Measurements from ENCODE around the gene RNPS1.
A peak's percentile ranks its signal among the peaks of the same experiment; 100 is the strongest.

The RNPS1 gene

GRCh38 chr16:2267913-2268666 lies at the start of gene RNPS1:
Gene RNPS1, minus strand, starts transcription at chr16:2268126. Its CDS starts 3,483 bp downstream, at chr16:2264643.
- Histone ChIP-seq H3K36me3 (replicated peaks) (peaks cover 10% of the 10 kb centered on the region), H3K27me3 (replicated peaks) (no peaks in the 10 kb centered on the region), H3K4me3 (ENCODE audit: low read depth, low read length) (peak within 1 kb of the TSS; percentile 92), H3K27ac (peak within 1 kb of the TSS; percentile 93)
- in situ Hi-C loops (cut with HindIII; ENCODE audit: low pct_ligation_motif_present, low sequenced_read_pairs) = no loop called here
- no peak for TF ChIP-seq CTCF (IDR thresholded peaks at IDR 0.05; ENCODE audit: low read depth, low read length, missing control alignments)
- DNase-seq = peak; percentile 90

- in situ Hi-C loops (cut with HindIII; ENCODE audit: low pct_ligation_motif_present, low sequenced_read_pairs) = no loop called here
- Histone ChIP-seq H3K36me3 (replicated peaks) (no peaks in the 10 kb centered on the region), H3K4me3 (ENCODE audit: low read depth, low read length) (no peak overlapping the region)
These were observed 49.5 kb upstream of the RNPS1 start for GRCh38 chr16:2317231-2318020.

GRCh38 chr16:2308089-2308962 lies 40.4 kb upstream of the RNPS1 start:
- no peak for TF ChIP-seq CTCF (IDR thresholded peaks at IDR 0.05; ENCODE audit: low read depth, low read length, missing control alignments)
- Histone ChIP-seq H3K27me3 (replicated peaks) (no peaks in the 10 kb centered on the region), H3K4me3 (ENCODE audit: low read depth, low read length) (no peak overlapping the region), H3K36me3 (replicated peaks) (no peaks in the 10 kb centered on the region), H3K27ac (no peak overlapping the region)
- no peak for DNase-seq
- in situ Hi-C loops (cut with HindIII; ENCODE audit: low pct_ligation_motif_present, low sequenced_read_pairs) = no loop called here

More at GRCh38 chr16:2317231-2318020, 49.5 kb upstream of the RNPS1 start:
- Histone ChIP-seq H3K27me3 (replicated peaks) (no peaks in the 10 kb centered on the region), H3K27ac (no peak overlapping the region)
- DNase-seq = no peak
- TF ChIP-seq CTCF (IDR thresholded peaks at IDR 0.05; ENCODE audit: low read depth, low read length, missing control alignments) = no peak

- H3K27me3 ChIP-seq (replicated peaks) = no peaks in the 10 kb centered on the region
- H3K4me3 ChIP-seq (ENCODE audit: low read depth, low read length) = no peak overlapping the region
- H3K36me3 ChIP-seq (replicated peaks) = no peaks in the 10 kb centered on the region
- TF ChIP-seq CTCF (IDR thresholded peaks at IDR 0.05; ENCODE audit: low read depth, low read length, missing control alignments) = no peak
- DNase-seq = no peak
- no peak overlapping the region for H3K27ac ChIP-seq
- in situ Hi-C loops (cut with HindIII; ENCODE audit: low pct_ligation_motif_present, low sequenced_read_pairs) = no loop called here
These were observed 31.9 kb upstream of the RNPS1 start for GRCh38 chr16:2299915-2300192.

DNA sequence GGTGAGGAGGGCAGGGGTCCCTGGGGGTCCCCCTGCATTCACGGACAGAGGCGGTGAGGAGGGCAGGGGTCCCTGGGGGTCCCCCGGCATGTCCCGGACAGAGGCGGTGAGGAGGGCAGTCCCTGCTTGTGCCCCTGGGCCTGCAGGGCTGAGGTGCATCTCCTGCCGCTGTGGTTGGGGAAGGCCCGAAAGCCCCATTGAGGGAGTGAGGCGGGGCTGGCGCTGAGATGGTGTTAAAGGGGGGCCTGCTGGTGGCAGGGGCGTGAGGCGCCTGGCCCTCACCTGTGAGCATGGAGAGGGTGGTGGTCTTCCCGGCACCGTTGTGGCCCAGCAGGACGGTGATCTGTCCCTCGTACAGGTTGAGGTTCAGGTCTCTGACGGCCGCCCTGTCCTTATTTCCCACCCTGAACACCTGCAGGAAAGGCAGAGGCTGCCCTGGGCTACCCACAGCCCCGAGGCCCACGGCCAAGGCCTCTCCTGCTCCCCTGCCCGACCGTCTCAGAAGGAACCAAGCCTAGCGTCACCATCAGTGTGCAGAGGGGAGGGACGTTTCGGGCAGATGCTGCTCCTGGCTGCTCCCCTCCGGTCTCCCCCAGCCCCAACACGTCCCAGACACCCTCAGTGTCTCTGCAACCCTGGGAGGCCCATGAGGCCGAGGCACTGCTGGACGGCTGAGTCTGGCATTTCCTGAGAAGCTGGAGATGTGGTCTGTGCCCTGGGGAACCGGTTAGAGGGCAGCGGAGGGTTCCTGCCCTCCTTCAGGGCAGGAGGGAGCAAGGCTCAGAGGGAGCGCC lies 31.4 kb upstream of the RNPS1 start:
- no peaks in the 10 kb centered on the region for H3K36me3 ChIP-seq (replicated peaks)
- no peak overlapping the region for H3K4me3 ChIP-seq (ENCODE audit: low read depth, low read length)
- no peak for DNase-seq
- in situ Hi-C loops (cut with HindIII; ENCODE audit: low pct_ligation_motif_present, low sequenced_read_pairs) = no loop called here
- H3K27me3 ChIP-seq (replicated peaks) = no peaks in the 10 kb centered on the region
- TF ChIP-seq CTCF (IDR thresholded peaks at IDR 0.05; ENCODE audit: low read depth, low read length, missing control alignments) = no peak
- H3K27ac ChIP-seq = no peak overlapping the region

Data from brain microvascular endothelial cell (primary cell).